Measurements from ENCODE around the gene PLS1.
"Not testable (repeated sequence)": the region's sequence is repeated elsewhere in the genome, so short reads cannot be mapped to it uniquely, and the experiment has no call there.

Gene PLS1

DNA sequence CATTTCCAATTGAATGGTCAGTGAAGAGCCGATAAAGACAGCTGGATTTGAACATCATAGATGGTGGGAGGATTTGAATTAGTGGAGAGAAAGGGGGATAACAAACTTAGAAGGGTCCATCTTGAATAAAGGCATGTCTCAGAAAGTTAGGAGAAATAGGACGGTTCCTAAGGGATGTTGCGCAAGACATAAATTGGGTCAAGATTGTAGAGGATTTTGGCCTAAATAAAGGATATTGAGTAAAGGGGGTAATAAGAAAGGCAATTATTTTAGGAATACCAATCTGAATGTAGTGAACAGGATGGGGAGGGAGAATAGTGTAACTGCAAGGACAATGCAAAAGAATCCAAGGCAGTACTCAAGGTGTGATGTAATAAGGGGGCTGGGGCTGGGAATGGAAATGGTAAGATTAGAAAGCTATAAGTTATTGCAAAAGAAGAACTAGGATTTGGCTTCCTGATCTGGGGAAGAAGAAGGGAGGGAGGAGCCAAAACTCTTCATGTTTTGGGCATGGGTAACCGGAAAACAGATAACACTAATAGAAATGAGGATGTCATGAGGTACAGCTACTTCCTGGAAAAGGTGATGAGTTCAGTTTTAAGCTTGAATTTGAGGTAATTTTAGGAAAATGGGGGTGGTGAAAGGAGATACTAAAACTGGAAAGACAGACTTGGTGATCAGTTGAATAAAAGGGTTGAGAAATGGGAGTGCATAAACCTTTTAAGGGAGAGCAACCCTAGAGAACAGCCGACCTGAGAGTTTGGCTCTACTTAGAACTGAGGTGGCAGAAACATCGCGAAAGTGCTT, 110.3 kb downstream of the PLS1 start:
- DNase-seq = no peak

DNA sequence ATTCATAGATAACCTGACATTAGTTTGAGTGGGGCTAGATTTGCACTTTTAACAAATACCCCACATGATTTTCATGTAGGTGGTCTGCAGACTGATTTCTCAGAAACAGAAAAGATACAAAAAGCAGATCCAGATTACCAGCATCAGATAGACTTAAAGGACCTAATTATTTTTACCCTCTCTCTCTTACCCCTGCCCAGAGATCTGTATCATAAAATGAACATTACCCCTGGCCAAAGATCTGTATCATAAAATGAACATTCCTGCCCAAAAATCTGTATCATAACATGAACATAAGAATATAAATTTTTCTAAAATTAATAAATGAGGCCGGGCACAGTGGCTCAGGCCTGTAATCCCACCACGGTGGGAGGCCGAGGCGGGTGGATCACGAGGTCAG, 113.0 kb downstream of the PLS1 start:
- DNase-seq = no peak

DNA sequence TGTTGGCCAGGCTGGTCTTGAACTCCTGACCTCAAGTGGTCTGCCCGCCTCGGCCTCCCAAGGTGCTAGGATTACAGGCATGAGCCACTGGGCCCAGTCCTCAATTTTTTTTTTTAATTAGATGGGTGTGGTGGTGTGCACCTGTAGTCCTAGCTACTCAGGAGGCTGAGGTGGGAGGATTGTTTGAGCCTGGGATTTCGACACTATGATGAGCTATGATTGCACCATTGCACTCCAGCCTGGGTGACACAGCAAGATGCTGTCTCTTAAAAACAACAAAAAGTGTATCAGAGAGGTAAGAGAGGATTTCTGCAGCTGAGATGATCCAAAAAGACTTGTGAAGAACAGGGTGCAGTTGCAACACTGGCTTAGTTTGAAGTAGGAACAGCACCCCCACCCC, 118.7 kb downstream of the PLS1 start:
- not testable (repeated sequence) for DNase-seq

DNA sequence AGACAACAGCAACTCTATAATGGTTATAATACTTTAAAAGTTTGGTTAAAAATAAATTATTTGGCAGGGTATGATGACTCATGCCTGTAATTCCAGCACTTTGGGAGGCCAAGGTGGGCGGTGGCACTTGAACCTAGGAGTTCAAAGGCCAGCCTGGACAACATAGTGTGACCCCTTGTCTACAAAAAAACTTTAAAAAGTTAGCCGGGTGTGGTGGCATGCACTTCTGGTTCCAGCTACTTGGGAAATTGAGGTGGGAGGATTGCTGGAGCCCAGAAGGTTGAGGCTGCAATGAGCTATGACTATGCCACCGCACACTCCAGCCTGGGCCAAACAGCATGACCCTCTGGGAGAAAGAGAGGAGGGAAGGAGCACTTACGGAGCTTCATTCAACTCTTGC, 119.9 kb downstream of the PLS1 start:
- no peak for DNase-seq

DNA sequence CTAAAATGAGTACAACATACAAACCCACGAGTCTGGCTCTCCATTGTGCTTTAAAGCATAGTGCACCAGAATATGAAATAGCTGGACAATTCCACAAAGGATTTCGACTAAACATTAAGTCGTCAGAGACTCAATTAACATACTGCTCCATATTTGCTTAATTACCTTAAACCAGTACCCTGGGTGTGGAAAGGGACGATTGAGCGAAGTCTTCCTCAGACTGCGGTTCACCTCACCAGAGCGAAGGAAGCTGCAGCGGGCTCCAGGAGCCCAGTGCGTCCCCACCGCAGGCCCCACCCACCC, 127.4 kb downstream of the PLS1 start:
- DNase-seq = no peak

DNA sequence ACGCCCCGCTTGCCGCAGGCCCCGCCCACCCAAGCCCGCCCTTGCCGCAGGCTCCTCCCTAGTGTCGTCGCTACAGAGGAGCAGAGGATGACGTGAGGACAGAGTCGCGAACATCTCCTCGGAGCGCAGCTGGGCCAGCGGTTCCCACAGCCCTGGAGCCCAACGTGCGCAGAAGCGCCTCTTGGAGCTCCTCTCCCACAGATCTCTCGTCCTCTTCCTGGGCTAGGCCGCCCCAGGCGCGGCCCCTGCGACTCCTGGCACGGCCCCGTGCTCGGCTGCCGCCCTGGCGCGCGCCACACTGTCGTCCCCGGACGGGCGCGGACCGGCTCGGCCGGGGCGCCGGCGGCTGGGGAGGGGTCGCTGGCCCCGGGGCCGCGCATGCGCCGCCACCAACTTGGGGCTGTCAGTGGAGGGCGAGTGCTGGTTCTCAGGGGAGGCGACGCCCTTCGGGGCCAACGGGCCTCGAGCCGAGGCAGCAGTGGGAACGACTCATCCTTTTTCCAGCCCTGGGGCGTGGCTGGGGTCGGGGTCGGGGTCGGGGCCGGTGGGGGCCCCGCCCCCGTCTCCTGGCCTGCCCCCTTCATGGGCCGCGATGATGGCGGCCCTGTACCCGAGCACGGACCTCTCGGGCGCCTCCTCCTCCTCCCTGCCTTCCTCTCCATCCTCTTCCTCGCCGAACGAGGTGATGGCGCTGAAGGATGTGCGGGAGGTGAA, 127.9 kb downstream of the PLS1 start, which contains the start of gene TRPC1:
TSS of gene TRPC1 (plus strand) at position 67 of the 714 bp plus-strand sequence. CDS start at position 593, 526 bp downstream.
- peak; percentile 94 for DNase-seq

DNA sequence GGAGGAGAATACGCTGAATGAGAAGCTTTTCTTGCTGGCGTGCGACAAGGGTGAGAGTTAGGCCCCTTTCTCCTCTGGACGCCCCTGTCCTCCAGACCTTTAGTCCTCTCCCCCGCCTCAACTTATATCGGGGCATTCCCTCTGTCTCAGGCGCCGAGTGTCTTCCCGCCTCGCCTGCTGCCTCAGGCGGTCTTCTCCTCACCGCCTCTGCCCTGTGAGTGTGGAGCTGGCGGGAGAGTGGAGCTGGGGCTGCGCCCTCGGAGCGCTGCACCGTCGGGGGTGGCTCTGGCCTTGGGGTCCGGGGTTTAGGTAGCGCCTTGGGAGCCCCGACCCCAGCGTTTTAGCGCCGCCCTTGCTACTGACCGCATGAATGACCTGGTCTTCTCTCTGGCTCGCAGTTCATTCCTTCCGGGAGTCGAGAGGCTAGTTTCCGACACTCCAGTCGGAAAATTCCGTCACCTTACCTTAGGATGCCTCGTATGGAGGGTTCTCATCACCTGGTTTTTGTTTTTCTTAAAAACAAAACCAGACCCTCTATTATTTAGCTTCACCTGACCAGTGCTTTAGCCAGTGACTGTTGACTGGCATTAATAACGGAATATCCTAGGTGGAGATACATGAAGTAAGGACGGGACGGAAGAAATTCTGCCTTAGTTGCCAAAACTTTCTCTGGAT, 128.6 kb downstream of the PLS1 start:
- peak; percentile 72 for DNase-seq

DNA sequence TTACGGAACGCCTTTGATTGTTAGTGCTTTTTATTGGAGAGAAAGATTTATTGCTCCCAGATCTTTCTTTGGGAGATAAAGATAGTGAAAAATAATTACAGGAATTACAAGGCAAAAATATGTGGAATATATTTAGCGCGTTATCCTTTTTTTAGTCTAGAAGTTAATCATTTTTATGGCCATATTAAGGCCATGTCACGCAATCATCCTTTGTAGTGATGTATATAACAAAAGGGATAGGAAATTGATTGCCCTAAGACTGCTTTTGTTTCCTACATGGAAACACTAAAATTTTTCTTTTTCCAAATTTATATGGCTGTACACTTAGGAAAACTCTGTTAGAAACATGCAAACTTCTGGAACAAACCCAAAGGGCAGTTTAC, 129.2 kb downstream of the PLS1 start:
- DNase-seq = no peak

DNA sequence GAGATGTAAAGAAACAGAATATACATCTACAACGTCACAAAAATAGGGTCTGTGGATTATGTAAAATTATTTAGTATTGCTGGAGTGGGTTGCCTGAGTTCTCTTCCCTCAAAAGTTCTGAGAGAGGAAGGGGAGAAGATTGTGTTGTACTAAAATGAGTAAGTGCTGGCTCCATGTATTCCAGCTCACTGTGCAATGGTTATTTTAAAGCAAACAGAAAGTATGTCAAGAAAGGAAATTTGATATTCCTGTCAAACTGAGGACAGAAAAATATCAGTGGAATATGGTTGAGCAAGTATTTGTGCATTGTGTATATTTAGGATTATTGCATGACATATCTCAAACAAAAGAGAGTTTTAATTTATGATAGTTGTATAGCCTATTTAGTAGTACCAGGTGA, 129.8 kb downstream of the PLS1 start:
- peak; percentile 11 for DNase-seq

DNA sequence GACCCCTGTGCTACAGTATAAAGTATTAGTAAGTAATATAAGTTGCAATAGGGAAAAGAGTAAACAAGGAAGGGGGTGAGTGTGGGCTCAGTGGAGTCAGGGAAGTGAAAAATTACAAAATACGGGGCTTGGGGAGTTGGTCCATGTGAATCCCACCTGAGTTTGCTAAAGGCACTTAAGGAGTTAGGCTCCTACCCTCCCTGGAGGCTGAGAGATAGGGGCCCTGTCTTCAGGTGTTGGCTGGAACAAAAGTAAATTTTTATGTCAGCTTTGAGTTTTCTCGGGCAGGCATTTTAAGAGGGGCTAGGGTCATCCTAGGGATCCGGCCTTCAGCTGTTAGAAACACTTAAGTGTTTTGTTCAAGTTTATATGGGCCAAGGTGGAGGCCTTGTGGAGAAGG, 135.9 kb downstream of the PLS1 start:
- DNase-seq = no peak

DNA sequence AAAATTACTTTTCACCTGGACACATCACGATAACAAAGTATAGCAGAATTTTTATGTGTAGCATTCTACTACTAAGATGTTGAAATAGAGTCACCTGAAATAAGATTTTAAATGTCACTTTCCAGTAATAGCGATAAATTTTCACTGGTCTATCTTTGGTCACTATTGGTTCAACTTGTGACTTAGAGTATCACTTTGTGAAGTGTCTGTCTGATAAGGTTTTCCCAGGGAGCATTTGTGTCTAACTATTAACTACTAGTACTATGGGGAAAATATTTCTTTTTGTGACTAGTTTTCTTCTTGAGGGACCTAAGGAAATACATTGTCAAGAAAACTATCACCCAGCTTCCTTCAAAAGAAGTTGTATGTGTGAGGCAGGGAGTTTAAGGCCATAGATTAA, 138.6 kb downstream of the PLS1 start:
- no peak for DNase-seq

DNA sequence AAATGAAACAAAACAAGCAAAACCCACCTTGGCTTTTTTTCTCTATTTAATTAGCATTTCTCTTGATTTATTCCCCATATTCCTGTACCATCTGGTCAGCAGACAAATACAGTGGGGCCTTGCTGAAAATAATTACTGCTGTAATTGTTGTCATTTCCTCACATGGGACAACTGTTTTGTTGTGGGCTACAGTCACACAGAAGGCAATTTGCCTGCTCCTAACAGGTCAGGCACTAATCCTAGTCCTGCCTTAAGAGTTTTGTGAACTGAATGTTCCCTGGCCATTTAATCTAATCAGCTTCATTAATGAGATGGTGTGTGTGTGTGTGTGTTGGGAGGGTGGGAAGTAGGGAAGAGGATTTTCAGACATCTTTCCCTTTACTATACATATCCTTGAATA, 139.3 kb downstream of the PLS1 start:
- no peak for DNase-seq

DNA sequence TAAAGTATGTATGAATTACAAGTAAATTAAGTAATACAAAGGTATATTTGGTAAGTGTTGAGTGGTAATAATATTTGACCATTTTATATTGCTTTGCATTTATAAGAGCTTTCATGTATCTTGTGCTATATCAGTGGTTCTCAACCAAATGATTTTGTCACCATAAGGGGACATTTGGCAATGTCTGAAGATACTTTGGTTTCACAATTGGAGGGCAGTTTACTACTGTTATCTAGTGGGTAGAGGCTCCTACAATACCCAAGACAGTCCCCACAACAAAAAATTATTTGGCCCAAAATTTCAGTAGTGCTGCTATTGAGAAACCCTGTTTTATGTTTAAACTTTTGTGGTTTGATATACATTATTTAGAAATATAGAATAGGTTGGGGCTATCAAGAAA, 142.2 kb downstream of the PLS1 start:
- no peak for DNase-seq

DNA sequence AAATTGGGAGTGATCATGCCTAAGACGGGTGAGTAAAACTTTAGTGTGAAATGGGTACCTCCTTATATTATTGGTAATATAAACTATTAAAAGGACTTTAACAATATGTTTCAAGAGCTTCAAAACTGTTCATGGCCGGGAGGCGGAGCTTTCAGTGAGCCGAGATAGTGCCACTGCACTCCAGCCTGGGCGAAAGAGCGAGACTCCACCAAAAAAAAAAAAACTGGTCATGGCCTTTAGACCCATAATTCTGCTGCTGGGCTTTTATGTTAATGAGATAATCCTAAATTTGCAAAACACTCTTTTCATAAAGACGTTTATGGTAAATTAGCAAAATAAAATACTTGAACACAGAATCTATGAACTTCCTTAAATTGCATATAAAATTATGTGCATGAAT, 150.5 kb downstream of the PLS1 start:
- no peak for DNase-seq

DNA sequence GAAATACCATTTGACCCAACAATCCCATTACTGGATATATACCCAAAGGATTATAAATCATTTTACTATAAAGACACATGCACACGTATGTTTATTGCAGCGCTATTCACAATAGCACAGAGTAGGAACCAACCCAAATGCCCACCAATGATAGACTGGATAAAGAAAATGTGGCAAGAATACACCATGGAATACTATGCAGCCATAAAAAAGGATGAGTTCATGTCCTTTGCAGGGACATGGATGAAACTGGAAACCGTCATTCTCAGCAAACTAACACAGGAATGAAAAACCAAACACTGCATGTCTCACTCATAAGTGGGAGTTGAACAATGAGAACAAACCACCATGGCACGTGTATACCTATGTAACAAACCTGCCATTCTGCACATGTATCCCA, 154.3 kb downstream of the PLS1 start:
- not testable (repeated sequence) for DNase-seq

DNA sequence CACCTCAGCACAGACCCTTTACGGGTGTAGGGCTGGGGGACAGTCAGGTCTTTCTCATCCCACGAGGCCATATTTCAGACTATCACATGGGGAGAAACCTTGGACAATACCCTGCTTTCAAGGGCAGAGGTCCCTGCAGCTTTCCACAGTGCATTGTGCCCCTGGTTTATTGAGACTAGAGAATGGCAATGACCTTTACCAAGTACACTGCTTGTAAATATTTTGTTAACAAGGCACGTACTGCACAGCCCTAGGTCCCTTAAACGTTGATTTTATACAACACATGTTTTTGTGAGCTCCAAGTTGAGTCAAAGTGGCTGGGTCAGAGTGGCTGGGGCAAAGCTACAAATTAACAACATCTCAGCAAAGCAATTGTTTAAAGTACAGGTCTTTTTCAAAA, 156.4 kb downstream of the PLS1 start:
- not testable (repeated sequence) for DNase-seq

DNA sequence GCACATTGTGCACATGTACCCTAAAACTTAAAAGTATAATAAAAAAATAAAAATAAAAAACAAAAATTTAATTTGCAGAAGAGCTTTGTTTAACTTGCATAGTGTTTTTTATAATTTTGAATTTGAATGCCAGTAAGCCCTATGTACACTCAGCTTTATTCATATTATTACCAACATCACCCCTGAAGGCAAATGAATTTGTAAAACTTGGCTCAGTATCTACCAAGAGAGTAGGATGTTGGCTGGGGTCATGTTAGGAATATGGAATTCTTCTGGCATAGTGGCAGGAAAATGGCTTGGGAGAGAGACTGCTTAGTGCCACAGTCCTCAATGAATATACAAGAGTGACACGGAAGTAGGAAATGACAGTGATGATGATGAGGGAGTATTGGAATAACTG, 158.3 kb downstream of the PLS1 start:
- no peak for DNase-seq

Data from DMS53 (cell line).